GM15510 (cell line): Measurements from ENCODE around the gene SLC24A4.

Experiments used
- POLR2A ChIP-seq: IDR thresholded peaks from 3 replicates; pipeline ENCODE4 v1.6.1; 2011; ENCODE audit warnings: borderline replicate concordance; ENCODE audit not compliant: insufficient read length; ENCODE audit errors: extremely low read depth

The SLC24A4 gene

GRCh38 chr14:92323011-92323915, at the start of gene SLC24A4:
Gene SLC24A4, plus strand, starts transcription at chr14:92323165. Its CDS starts 666 bp downstream, at chr14:92323831.
- no peak for TF ChIP-seq POLR2A

GRCh38 chr14:92273166-92273565, 49.8 kb upstream of the SLC24A4 start:
- no peak for TF ChIP-seq POLR2A

GRCh38 chr14:92274055-92274454, 48.9 kb upstream of the SLC24A4 start:
- no peak for TF ChIP-seq POLR2A

GRCh38 chr14:92276074-92276473, 46.9 kb upstream of the SLC24A4 start:
- TF ChIP-seq POLR2A, result no peak

- no peak for TF ChIP-seq POLR2A
Measured at GRCh38 chr14:92277031-92277430, 45.9 kb upstream of the SLC24A4 start.

GRCh38 chr14:92280554-92281262, 42.3 kb upstream of the SLC24A4 start:
- no peak for TF ChIP-seq POLR2A

- no peak for TF ChIP-seq POLR2A
Measured at GRCh38 chr14:92282669-92283068, 40.3 kb upstream of the SLC24A4 start.

GRCh38 chr14:92285311-92285710, 37.7 kb upstream of the SLC24A4 start:
- TF ChIP-seq POLR2A, result no peak

- TF ChIP-seq POLR2A, result no peak
Measured at GRCh38 chr14:92287987-92288386, 35.0 kb upstream of the SLC24A4 start.

GRCh38 chr14:92288994-92289660, 33.8 kb upstream of the SLC24A4 start:
- no peak for TF ChIP-seq POLR2A

GRCh38 chr14:92292673-92293072, 30.3 kb upstream of the SLC24A4 start:
- TF ChIP-seq POLR2A, result no peak

GRCh38 chr14:92294506-92294905, 28.5 kb upstream of the SLC24A4 start:
- TF ChIP-seq POLR2A, result no peak

GRCh38 chr14:92297818-92298595, 25.0 kb upstream of the SLC24A4 start:
- no peak for TF ChIP-seq POLR2A

- no peak for TF ChIP-seq POLR2A
Measured at GRCh38 chr14:92302481-92302880, 20.5 kb upstream of the SLC24A4 start.

GRCh38 chr14:92308716-92309115, 14.2 kb upstream of the SLC24A4 start:
- no peak for TF ChIP-seq POLR2A

GRCh38 chr14:92309968-92310530, 12.9 kb upstream of the SLC24A4 start:
- TF ChIP-seq POLR2A, result no peak
